Keratinocyte (primary cell): Measurements from ENCODE around the gene MYOZ2. TPM values are rescaled to one million over a fixed set of nuclear protein-coding genes. Genes with fewer than 3 reads are reported as not detected.

Source experiments
- DNase-seq: peaks from one replicate; pipeline ENCODE4 v3.0.0-alpha.2; 2011; ENCODE audit warnings: low read depth, missing footprints, low spot score
- FAIRE-seq: peaks from 2 replicates; lab custom pipeline; 2011; peaks lifted over from hg19 to GRCh38; lab: Jason Lieb, UNC
- H2AFZ ChIP-seq: 2 replicates; pipeline ENCODE4 v1.6.0; 2012; ENCODE audit warnings: low read length, control low read depth, inconsistent platforms; ENCODE audit not compliant: control insufficient read depth
- H3K27ac ChIP-seq: 2 replicates; pipeline ENCODE4 v1.5.1; 2011; ENCODE audit warnings: low read length; ENCODE audit not compliant: control insufficient read depth, insufficient read depth
- H3K27me3 ChIP-seq: 3 replicates; pipeline ENCODE4 v1.6.0; 2011; ENCODE audit warnings: low read length; ENCODE audit not compliant: control insufficient read depth, insufficient read depth; ENCODE audit errors: extremely low read depth
- H3K36me3 ChIP-seq, 2 experiments: 2 replicates in 1 of 2; 3 replicates in 1 of 2; pipeline ENCODE4 v1.5.1; 2011; ENCODE audit warnings: low read length in 2 of 2, mild to moderate bottlenecking in 1 of 2; ENCODE audit not compliant: control insufficient read depth in 2 of 2, insufficient read depth in 2 of 2; ENCODE audit errors: extremely low read depth in 1 of 2
- H3K4me1 ChIP-seq: 3 replicates; pipeline ENCODE4 v1.5.1; 2011; ENCODE audit warnings: low read length; ENCODE audit not compliant: control insufficient read depth, insufficient read depth; ENCODE audit errors: extremely low read depth
- H3K4me2 ChIP-seq: 3 replicates; pipeline ENCODE4 v1.6.0; 2011; ENCODE audit warnings: low read depth, low read length; ENCODE audit not compliant: control insufficient read depth, insufficient read depth; ENCODE audit errors: extremely low read depth
- H3K4me3 ChIP-seq, 3 experiments: fragments of 200-600 bp in 1 of 3; sonication (generic) in 1 of 3; 2 replicates in 2 of 3; 3 replicates in 1 of 3; pipeline ENCODE4 v1.5.1; 2011 to 2016; ENCODE audit warnings: low read length in 3 of 3, mild to moderate bottlenecking in 3 of 3, control low read depth in 2 of 3, inconsistent platforms in 1 of 3, low read depth in 1 of 3, mixed read lengths in 1 of 3, mixed run types in 1 of 3, moderate library complexity in 1 of 3; ENCODE audit not compliant: control insufficient read depth in 2 of 3, insufficient read depth in 2 of 3; ENCODE audit errors: extremely low read depth in 1 of 3
- H3K79me2 ChIP-seq: 2 replicates; pipeline ENCODE4 v1.6.0; 2012; ENCODE audit warnings: low read length; ENCODE audit not compliant: control insufficient read depth, insufficient read depth
- H3K9ac ChIP-seq: 3 replicates; pipeline ENCODE4 v1.6.0; 2011; ENCODE audit warnings: low read length; ENCODE audit not compliant: control insufficient read depth, insufficient read depth; ENCODE audit errors: extremely low read depth
- H3K9me1 ChIP-seq: 3 replicates; pipeline ENCODE4 v1.6.0; 2011; ENCODE audit warnings: low read length; ENCODE audit not compliant: control insufficient read depth, insufficient read depth; ENCODE audit errors: extremely low read depth
- H3K9me3 ChIP-seq: 2 replicates; pipeline ENCODE4 v1.5.1; 2012; ENCODE audit warnings: low read depth, low read length; ENCODE audit not compliant: control insufficient read depth
- H4K20me1 ChIP-seq: 3 replicates; pipeline ENCODE4 v1.6.0; 2011; ENCODE audit warnings: low read length; ENCODE audit not compliant: control insufficient read depth, insufficient read depth; ENCODE audit errors: extremely low read depth
- EZH2 ChIP-seq: IDR thresholded peaks from one replicate; pipeline ENCODE4 v1.6.1; 2012; ENCODE audit warnings: inconsistent platforms, mild to moderate bottlenecking, low read length, moderate library complexity
- dilution Hi-C: fragments of 300-500 bp; cut with MboI; formaldehyde crosslinking; loops from one replicate; pipeline ENCODE4 v1.7.0; 2020; ENCODE audit warnings: low sequenced_read_pairs; ENCODE audit not compliant: extremely low pct_ligation_motif_present
- polyA plus RNA-seq, 5 experiments: library from polyadenylated mRNA; depleted of rRNA in 3 of 5; stranded (reverse) in 3 of 5; stranded (forward) in 1 of 5; unstranded in 1 of 5; fragments of >200 nt; gene quantifications; 1 replicate in 1 of 5; 2 replicates in 3 of 5; 3 replicates in 1 of 5; pipeline versions ENCODE4 v1.2.1 to v1.2.3, GENCODE V29; 2011 to 2012; ENCODE audit warnings: missing spikeins in 2 of 5, low read depth in 1 of 5, low replicate concordance in 1 of 5
- TF ChIP-seq, protein P1 (sequence below), 3 experiments: IDR thresholded peaks in 1 of 3; conservative IDR thresholded peaks in 1 of 3; optimal IDR thresholded peaks in 1 of 3; 2 replicates in 2 of 3; 3 replicates in 1 of 3; pipeline versions ENCODE3 to v1.5.1; 2011; ENCODE audit warnings: low read length in 3 of 3, mild to moderate bottlenecking in 3 of 3, moderate library complexity in 2 of 3, control low read depth in 1 of 3, inconsistent platforms in 1 of 3; ENCODE audit not compliant: insufficient read depth in 2 of 3; ENCODE audit errors: extremely low read depth in 1 of 3

MYOZ2 gene
- polyA plus RNA-seq, 1 donor (not counting 4 experiments of a cell fraction or from before 2014, with no cell fraction given): not detected

DNA sequence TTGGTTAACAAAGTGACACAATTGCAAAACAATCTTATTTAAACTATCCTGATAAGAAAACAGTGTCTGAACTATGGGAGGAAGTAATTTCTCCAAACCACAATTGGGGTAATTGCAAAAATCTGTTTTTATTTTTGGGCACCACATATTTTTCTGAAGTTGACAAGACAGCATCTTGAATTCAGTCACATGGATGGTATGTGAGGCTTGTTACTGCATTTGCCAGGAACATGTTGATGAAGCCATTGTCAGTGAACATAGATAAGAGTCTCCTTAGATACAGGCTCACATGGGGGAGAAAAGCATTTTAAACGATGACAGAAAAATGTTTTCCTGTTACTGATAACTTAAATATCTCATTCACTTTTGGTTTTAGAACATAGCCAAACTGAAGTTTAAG lies 71.4 kb downstream of the MYOZ2 start:
- H3K27me3 ChIP-seq: no peaks in the 10 kb centered on the region
- no peaks in the 10 kb centered on the region for H3K9me1 ChIP-seq
- H3K4me1 ChIP-seq: peaks cover 36% of the 10 kb centered on the region
- no peaks in the 10 kb centered on the region for H4K20me1 ChIP-seq
- peak; percentile 71 for FAIRE-seq
- H3K4me3 ChIP-seq: no peak overlapping the region
- dilution Hi-C loops: no loop called here
- no peak overlapping the region for H2AFZ ChIP-seq
- no peaks in the 10 kb centered on the region for H3K9me3 ChIP-seq
- H3K36me3 ChIP-seq: no peaks in the 10 kb centered on the region
- H3K4me2 ChIP-seq: no peak overlapping the region
- H3K9ac ChIP-seq: no peak overlapping the region
- TF ChIP-seq, protein P1, sequence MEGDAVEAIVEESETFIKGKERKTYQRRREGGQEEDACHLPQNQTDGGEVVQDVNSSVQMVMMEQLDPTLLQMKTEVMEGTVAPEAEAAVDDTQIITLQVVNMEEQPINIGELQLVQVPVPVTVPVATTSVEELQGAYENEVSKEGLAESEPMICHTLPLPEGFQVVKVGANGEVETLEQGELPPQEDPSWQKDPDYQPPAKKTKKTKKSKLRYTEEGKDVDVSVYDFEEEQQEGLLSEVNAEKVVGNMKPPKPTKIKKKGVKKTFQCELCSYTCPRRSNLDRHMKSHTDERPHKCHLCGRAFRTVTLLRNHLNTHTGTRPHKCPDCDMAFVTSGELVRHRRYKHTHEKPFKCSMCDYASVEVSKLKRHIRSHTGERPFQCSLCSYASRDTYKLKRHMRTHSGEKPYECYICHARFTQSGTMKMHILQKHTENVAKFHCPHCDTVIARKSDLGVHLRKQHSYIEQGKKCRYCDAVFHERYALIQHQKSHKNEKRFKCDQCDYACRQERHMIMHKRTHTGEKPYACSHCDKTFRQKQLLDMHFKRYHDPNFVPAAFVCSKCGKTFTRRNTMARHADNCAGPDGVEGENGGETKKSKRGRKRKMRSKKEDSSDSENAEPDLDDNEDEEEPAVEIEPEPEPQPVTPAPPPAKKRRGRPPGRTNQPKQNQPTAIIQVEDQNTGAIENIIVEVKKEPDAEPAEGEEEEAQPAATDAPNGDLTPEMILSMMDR (optimal IDR thresholded peaks at IDR 0.05 in 1 of 3, IDR thresholded peaks at IDR 0.05 in 1 of 3, conservative IDR thresholded peaks at IDR 0.05 in 1 of 3; ENCODE audit: extremely low read depth in 1 of 3, insufficient read depth in 2 of 3, low read length in 3 of 3): no peak
- TF ChIP-seq EZH2: no peak
- H3K79me2 ChIP-seq: peaks cover 4% of the 10 kb centered on the region
- no peak for DNase-seq
- no peak overlapping the region for H3K27ac ChIP-seq

DNA sequence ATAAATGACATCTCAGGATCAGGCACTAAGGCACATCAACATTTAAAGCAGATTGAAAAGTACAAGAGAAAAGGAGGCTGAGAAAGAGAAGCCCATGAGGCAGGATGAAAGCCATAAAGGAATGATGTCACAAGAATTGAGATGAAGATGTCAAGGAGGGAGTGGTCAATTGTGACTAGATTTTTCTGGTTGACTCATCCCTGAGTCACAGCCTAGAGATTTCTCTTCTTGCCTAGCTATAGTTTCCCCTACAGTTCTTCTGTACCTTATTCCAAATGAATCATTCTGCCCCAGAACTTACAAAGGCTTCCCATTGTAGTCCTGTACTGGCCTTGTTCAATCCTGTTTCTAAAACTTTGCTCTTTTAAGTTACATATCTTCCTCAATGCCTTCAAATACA lies 73.4 kb downstream of the MYOZ2 start:
- Histone ChIP-seq H3K9me3 (no peaks in the 10 kb centered on the region), H3K4me2 (peak overlapping the region; percentile 81), H3K9me1 (no peaks in the 10 kb centered on the region), H2AFZ (peak overlapping the region; percentile 22), H3K4me3 (peak overlapping the region in 2 of 3 experiments; percentile 2 to 26), H3K9ac (peak overlapping the region; percentile 65), H3K79me2 (peaks cover 18% of the 10 kb centered on the region), H3K36me3 (no peaks in the 10 kb centered on the region), H3K27ac (peak overlapping the region; percentile 99), H4K20me1 (no peaks in the 10 kb centered on the region), H3K27me3 (no peaks in the 10 kb centered on the region), H3K4me1 (peaks cover 36% of the 10 kb centered on the region)
- dilution Hi-C loops: no loop called here
- DNase-seq: peak; percentile 69
- TF ChIP-seq, protein P1 (optimal IDR thresholded peaks at IDR 0.05 in 1 of 3, IDR thresholded peaks at IDR 0.05 in 1 of 3, conservative IDR thresholded peaks at IDR 0.05 in 1 of 3; ENCODE audit: extremely low read depth in 1 of 3, insufficient read depth in 2 of 3, low read length in 3 of 3): no peak
- TF ChIP-seq EZH2: no peak
- peak; percentile 98 for FAIRE-seq
